ENCODE measurements around the gene PRR35. TPM values are rescaled to one million over a fixed set of nuclear protein-coding genes. Genes with fewer than 3 reads are reported as not detected.

PRR35 gene
- total RNA-seq, 1 donor from 2014 or later, result 2.9 TPM

GRCh38 chr16:546909-547770, 13.1 kb upstream of the PRR35 start:
- no peak for DNase-seq (ENCODE audit: low read depth)

GRCh38 chr16:548586-548985, 11.6 kb upstream of the PRR35 start:
- no peak for DNase-seq (ENCODE audit: low read depth)

GRCh38 chr16:549544-550263, 10.5 kb upstream of the PRR35 start:
- no peak for DNase-seq (ENCODE audit: low read depth)

GRCh38 chr16:551210-551609, 9.0 kb upstream of the PRR35 start:
- DNase-seq (ENCODE audit: low read depth), result no peak

GRCh38 chr16:552171-552570, 8.0 kb upstream of the PRR35 start:
- DNase-seq (ENCODE audit: low read depth), result no peak

- no peak for DNase-seq (ENCODE audit: low read depth)
Measured at GRCh38 chr16:553601-554296, 6.4 kb upstream of the PRR35 start.

- no peak for DNase-seq (ENCODE audit: low read depth)
Measured at GRCh38 chr16:554297-554621, 5.9 kb upstream of the PRR35 start.

- peak; percentile 84 for DNase-seq (ENCODE audit: low read depth)
Measured at GRCh38 chr16:554640-555365, 5.4 kb upstream of the PRR35 start.

- peak; percentile 70 for DNase-seq (ENCODE audit: low read depth)
Measured at GRCh38 chr16:555528-556473, 4.4 kb upstream of the PRR35 start.

GRCh38 chr16:556474-557173, 3.6 kb upstream of the PRR35 start:
- no peak for DNase-seq (ENCODE audit: low read depth)

GRCh38 chr16:557463-558297, 2.5 kb upstream of the PRR35 start:
- no peak for DNase-seq (ENCODE audit: low read depth)

- peak; percentile 67 for DNase-seq (ENCODE audit: low read depth)
Measured at GRCh38 chr16:558298-559020, 1.7 kb upstream of the PRR35 start.

- DNase-seq (ENCODE audit: low read depth), result no peak
Measured at GRCh38 chr16:559021-559380, 1.2 kb upstream of the PRR35 start.

GRCh38 chr16:559411-560203, 587 bp upstream of the PRR35 start:
- DNase-seq (ENCODE audit: low read depth), result no peak

- DNase-seq (ENCODE audit: low read depth), result no peak
Measured at GRCh38 chr16:560701-561412, 663 bp downstream of the PRR35 start.

- no peak for DNase-seq (ENCODE audit: low read depth)
Measured at GRCh38 chr16:561413-561794, 1.2 kb downstream of the PRR35 start.

All from myocyte (in vitro differentiated cells).